ENCODE data around the gene LHX8.
"Not testable (repeated sequence)": the region's sequence is repeated elsewhere in the genome, so short reads cannot be mapped to it uniquely, and the experiment has no call there.

Gene LHX8

GRCh38 chr1:75133750-75134646 lies at the start of gene LHX8:
Gene LHX8 (plus strand): TSS chr1:75134388. CDS start chr1:75136615, 2,227 bp downstream.
- no peak for DNase-seq (ENCODE audit: low read depth, low spot score)

GRCh38 chr1:75085931-75086330 lies 48.3 kb upstream of the LHX8 start:
- DNase-seq (ENCODE audit: low read depth, low spot score): no peak

- DNase-seq (ENCODE audit: low read depth, low spot score): no peak
Measured at GRCh38 chr1:75087278-75087677, 46.9 kb upstream of the LHX8 start.

- no peak for DNase-seq (ENCODE audit: low read depth, low spot score)
Measured at GRCh38 chr1:75092141-75092540, 42.0 kb upstream of the LHX8 start.

- no peak for DNase-seq (ENCODE audit: low read depth, low spot score)
Measured at GRCh38 chr1:75097654-75098053, 36.5 kb upstream of the LHX8 start.

- DNase-seq (ENCODE audit: low read depth, low spot score): no peak
Measured at GRCh38 chr1:75099581-75099980, 34.6 kb upstream of the LHX8 start.

GRCh38 chr1:75100481-75101092 lies 33.6 kb upstream of the LHX8 start:
- DNase-seq (ENCODE audit: low read depth, low spot score): no peak

- DNase-seq (ENCODE audit: low read depth, low spot score): not testable (repeated sequence)
Measured at GRCh38 chr1:75112362-75112951, 21.7 kb upstream of the LHX8 start.

- no peak for DNase-seq (ENCODE audit: low read depth, low spot score)
Measured at GRCh38 chr1:75115654-75116053, 18.5 kb upstream of the LHX8 start.

GRCh38 chr1:75123756-75124155 lies 10.4 kb upstream of the LHX8 start:
- no peak for DNase-seq (ENCODE audit: low read depth, low spot score)

GRCh38 chr1:75124510-75124909 lies 9.7 kb upstream of the LHX8 start:
- no peak for DNase-seq (ENCODE audit: low read depth, low spot score)

GRCh38 chr1:75125161-75125726 lies 8.9 kb upstream of the LHX8 start:
- no peak for DNase-seq (ENCODE audit: low read depth, low spot score)

- no peak for DNase-seq (ENCODE audit: low read depth, low spot score)
Measured at GRCh38 chr1:75126611-75127101, 7.5 kb upstream of the LHX8 start.

- no peak for DNase-seq (ENCODE audit: low read depth, low spot score)
Measured at GRCh38 chr1:75127916-75128717, 6.1 kb upstream of the LHX8 start.

- DNase-seq (ENCODE audit: low read depth, low spot score): no peak
Measured at GRCh38 chr1:75129660-75129982, 4.6 kb upstream of the LHX8 start.

- DNase-seq (ENCODE audit: low read depth, low spot score): no peak
Measured at GRCh38 chr1:75129983-75130789, 4.0 kb upstream of the LHX8 start.

GRCh38 chr1:75130865-75131564 lies 3.2 kb upstream of the LHX8 start:
- no peak for DNase-seq (ENCODE audit: low read depth, low spot score)

GRCh38 chr1:75131565-75132241 lies 2.5 kb upstream of the LHX8 start:
- no peak for DNase-seq (ENCODE audit: low read depth, low spot score)

GRCh38 chr1:75132242-75132811 lies 1.9 kb upstream of the LHX8 start:
- DNase-seq (ENCODE audit: low read depth, low spot score): no peak
